Measurements from ENCODE around the gene PDE7B. TPM values are rescaled to one million over a fixed set of nuclear protein-coding genes. Genes with fewer than 3 reads are reported as not detected.

Gene PDE7B
- total and polyA plus RNA-seq, 4 donors: 0.26 to 3.7 (median 1.8) TPM

DNA sequence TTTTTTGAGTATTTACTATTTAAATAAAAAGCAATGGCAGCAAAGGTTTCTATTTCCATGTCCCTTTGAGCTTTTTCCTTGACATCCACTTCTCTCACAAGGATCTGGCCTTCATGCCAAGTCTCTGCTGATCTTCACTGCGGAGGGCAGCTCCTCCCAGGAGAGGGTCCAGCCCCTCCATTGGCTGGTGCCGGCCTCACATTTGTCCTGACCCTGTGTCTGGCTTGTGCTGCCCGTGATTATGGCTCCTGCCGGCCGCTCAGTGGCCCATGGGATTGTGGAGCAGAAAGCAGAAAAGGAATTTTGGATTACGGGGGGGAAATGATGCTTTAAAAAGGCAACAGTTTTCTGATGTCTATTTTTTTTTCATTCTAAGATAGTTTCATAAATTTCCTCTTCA, 31.2 kb upstream of the PDE7B start:
- H3K27ac ChIP-seq (ENCODE audit: low read depth in 1 of 2, low read length in 1 of 2): no peak overlapping the region
- H3K27me3 ChIP-seq (ENCODE audit: control insufficient read depth in 3 of 3, insufficient read depth in 3 of 3, low read length in 2 of 3): no peaks in the 10 kb centered on the region
- WGBS, 2 donors: 81 to 92% methylated on average over 6 of the region's 6 CpGs
- no peaks in the 10 kb centered on the region for H3K36me3 ChIP-seq (ENCODE audit: control insufficient read depth in 4 of 4, insufficient read depth in 4 of 4, low read length in 4 of 4)
- no peak overlapping the region for H3K4me3 ChIP-seq
- no peak overlapping the region for H3K9ac ChIP-seq (ENCODE audit: insufficient read depth in 1 of 2, low read length in 2 of 2)
- DNase-seq (no peak), ATAC-seq (ENCODE audit: insufficient read depth, low FRiP score) (no peak)
- H3K9me3 ChIP-seq (ENCODE audit: control insufficient read depth in 4 of 4, insufficient read depth in 3 of 4, low read length in 3 of 4): no peaks in the 10 kb centered on the region
- TF ChIP-seq, protein P1, sequence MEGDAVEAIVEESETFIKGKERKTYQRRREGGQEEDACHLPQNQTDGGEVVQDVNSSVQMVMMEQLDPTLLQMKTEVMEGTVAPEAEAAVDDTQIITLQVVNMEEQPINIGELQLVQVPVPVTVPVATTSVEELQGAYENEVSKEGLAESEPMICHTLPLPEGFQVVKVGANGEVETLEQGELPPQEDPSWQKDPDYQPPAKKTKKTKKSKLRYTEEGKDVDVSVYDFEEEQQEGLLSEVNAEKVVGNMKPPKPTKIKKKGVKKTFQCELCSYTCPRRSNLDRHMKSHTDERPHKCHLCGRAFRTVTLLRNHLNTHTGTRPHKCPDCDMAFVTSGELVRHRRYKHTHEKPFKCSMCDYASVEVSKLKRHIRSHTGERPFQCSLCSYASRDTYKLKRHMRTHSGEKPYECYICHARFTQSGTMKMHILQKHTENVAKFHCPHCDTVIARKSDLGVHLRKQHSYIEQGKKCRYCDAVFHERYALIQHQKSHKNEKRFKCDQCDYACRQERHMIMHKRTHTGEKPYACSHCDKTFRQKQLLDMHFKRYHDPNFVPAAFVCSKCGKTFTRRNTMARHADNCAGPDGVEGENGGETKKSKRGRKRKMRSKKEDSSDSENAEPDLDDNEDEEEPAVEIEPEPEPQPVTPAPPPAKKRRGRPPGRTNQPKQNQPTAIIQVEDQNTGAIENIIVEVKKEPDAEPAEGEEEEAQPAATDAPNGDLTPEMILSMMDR (IDR thresholded peaks at IDR 0.05; ENCODE audit: control extremely low read depth, extremely low read depth): no peak
- no peaks in the 10 kb centered on the region for H3K4me1 ChIP-seq (ENCODE audit: control insufficient read depth in 5 of 5, insufficient read depth in 5 of 5, low read length in 5 of 5)

DNA sequence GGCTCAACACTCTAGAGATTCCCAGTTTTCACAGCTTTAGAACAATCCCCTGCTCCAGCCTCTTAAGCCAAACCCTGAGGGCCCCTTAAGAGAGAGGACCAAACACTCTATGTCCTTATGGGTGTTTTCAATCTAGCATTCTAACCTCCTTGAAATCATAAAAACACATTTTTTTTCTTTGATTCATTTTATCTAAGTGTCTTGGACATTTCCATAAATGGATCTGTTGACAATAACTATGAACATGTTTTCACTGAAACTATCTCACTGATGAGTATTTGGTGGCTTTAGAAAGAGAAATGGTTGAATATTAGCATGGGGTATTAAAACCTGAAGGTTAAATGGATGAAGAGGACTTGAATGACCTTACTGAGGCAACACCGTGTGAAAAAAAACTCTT, 27.6 kb upstream of the PDE7B start:
- H3K36me3 ChIP-seq (ENCODE audit: control insufficient read depth in 4 of 4, insufficient read depth in 4 of 4, low read length in 4 of 4): no peaks in the 10 kb centered on the region
- no peaks in the 10 kb centered on the region for H3K27me3 ChIP-seq (ENCODE audit: control insufficient read depth in 3 of 3, insufficient read depth in 3 of 3, low read length in 2 of 3)
- WGBS, 2 donors: 78 to 88% methylated on average over 1 of the region's 1 CpG
- H3K27ac ChIP-seq (ENCODE audit: low read depth in 1 of 2, low read length in 1 of 2): no peak overlapping the region
- no peak overlapping the region for H3K4me3 ChIP-seq
- H3K4me1 ChIP-seq (ENCODE audit: control insufficient read depth in 5 of 5, insufficient read depth in 5 of 5, low read length in 5 of 5): no peaks in the 10 kb centered on the region
- DNase-seq: no peak
- H3K9ac ChIP-seq (ENCODE audit: insufficient read depth in 1 of 2, low read length in 2 of 2): no peak overlapping the region
- ATAC-seq (ENCODE audit: insufficient read depth, low FRiP score): no peak
- no peaks in the 10 kb centered on the region for H3K9me3 ChIP-seq (ENCODE audit: control insufficient read depth in 4 of 4, insufficient read depth in 3 of 4, low read length in 3 of 4)
- TF ChIP-seq, protein P1 (IDR thresholded peaks at IDR 0.05; ENCODE audit: control extremely low read depth, extremely low read depth): no peak

DNA sequence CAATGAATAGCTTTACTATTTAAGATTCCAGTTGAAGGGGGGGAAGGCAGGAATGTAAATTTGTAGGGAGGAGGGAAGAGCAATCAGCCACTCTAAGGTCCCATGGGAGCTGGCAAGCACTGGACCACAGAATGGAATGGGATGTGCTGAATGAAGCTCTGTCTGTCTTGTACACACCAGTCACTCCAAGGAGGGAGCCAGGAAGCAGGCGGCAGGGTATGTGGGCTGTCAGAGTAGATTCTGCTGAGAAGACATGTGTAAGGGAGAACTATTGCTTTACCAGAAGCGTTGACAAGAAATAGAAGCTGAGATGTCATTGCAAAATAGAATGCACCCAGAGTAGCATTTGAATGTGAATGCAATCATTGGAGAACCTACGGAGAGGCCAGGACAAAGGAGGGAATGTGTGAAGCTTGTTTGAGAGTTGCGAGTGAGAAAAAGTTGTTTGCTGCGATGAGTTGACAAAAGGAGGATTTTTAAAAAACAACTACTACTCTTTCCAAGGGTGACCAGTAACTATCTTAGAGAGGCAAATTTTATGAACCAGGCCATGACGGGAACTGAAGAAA, 25.2 kb upstream of the PDE7B start:
- TF ChIP-seq, protein P1 (IDR thresholded peaks at IDR 0.05; ENCODE audit: control extremely low read depth, extremely low read depth): no peak
- no peak for DNase-seq

DNA sequence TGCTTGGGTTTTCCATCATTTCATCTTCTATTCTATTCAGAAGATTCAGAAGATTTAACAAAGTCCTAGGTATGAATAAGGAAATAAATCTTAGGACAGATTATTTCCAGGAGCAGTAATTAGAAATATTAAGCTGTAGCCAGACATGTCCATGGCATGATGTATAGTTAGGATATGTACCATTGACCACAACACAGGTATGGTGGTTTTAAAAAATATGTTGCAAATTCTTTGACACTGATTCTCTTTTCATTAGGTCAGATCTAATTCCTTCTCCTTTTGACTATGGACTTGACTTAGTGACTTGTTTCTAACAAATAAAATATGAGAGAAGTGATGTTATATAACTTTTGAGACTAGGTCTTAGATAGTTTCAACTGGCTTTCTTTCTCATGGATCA, 23.5 kb upstream of the PDE7B start:
- no peaks in the 10 kb centered on the region for H3K9me3 ChIP-seq (ENCODE audit: control insufficient read depth in 4 of 4, insufficient read depth in 3 of 4, low read length in 3 of 4)
- no peaks in the 10 kb centered on the region for H3K27me3 ChIP-seq (ENCODE audit: control insufficient read depth in 3 of 3, insufficient read depth in 3 of 3, low read length in 2 of 3)
- TF ChIP-seq, protein P1 (IDR thresholded peaks at IDR 0.05; ENCODE audit: control extremely low read depth, extremely low read depth): no peak
- no peak overlapping the region for H3K4me3 ChIP-seq
- H3K9ac ChIP-seq (ENCODE audit: insufficient read depth in 1 of 2, low read length in 2 of 2): no peak overlapping the region
- no peaks in the 10 kb centered on the region for H3K36me3 ChIP-seq (ENCODE audit: control insufficient read depth in 4 of 4, insufficient read depth in 4 of 4, low read length in 4 of 4)
- H3K4me1 ChIP-seq (ENCODE audit: control insufficient read depth in 5 of 5, insufficient read depth in 5 of 5, low read length in 5 of 5): peaks cover 0 to 32% (median 4%) of the 10 kb centered on the region in 5 donors
- no peak for ATAC-seq (ENCODE audit: insufficient read depth, low FRiP score)
- DNase-seq: no peak
- no peak overlapping the region for H3K27ac ChIP-seq (ENCODE audit: low read depth in 1 of 2, low read length in 1 of 2)

More for the DNA sequence above, 25.2 kb upstream of the PDE7B start:
- Histone ChIP-seq H3K9ac (ENCODE audit: insufficient read depth in 1 of 2, low read length in 2 of 2) (no peak overlapping the region), H3K27ac (ENCODE audit: low read depth in 1 of 2, low read length in 1 of 2) (no peak overlapping the region), H3K27me3 (ENCODE audit: control insufficient read depth in 3 of 3, insufficient read depth in 3 of 3, low read length in 2 of 3) (no peaks in the 10 kb centered on the region), H3K9me3 (ENCODE audit: control insufficient read depth in 4 of 4, insufficient read depth in 3 of 4, low read length in 3 of 4) (no peaks in the 10 kb centered on the region), H3K4me3 (no peak overlapping the region), H3K36me3 (ENCODE audit: control insufficient read depth in 4 of 4, insufficient read depth in 4 of 4, low read length in 4 of 4) (no peaks in the 10 kb centered on the region), H3K4me1 (ENCODE audit: control insufficient read depth in 5 of 5, insufficient read depth in 5 of 5, low read length in 5 of 5) (peaks cover 0 to 18% (median 4%) of the 10 kb centered on the region in 5 donors)
- WGBS, 2 donors: 87 to 89% methylated on average over 6 of the region's 6 CpGs
- no peak for ATAC-seq (ENCODE audit: insufficient read depth, low FRiP score)

Data from lung (tissue), 12 donors.